SK-N-SH (cell line): ENCODE results near the gene PIP5K1C. TPM values are rescaled to one million over a fixed set of nuclear protein-coding genes. Genes with fewer than 3 reads are reported as not detected.
"Not testable (repeated sequence)": the region's sequence is repeated elsewhere in the genome, so short reads cannot be mapped to it uniquely, and the experiment has no call there.

Experiments used
- CTCF ChIA-PET: fragments of 300-600, 350-600 bp; formaldehyde crosslinking; extraction: SDS; loops from one replicate; lab custom pipeline; 2021; lab: Yijun Ruan, JAX
- POLR2A ChIA-PET: fragments of 350-600 bp; sonication (Branson Sonifier 250); formaldehyde crosslinking; extraction: SDS; loops from one replicate; lab custom pipeline; 2020; ENCODE audit warnings: antibody characterized with exemption, inconsistent platforms; lab: Yijun Ruan, JAX
- DNase-seq: peaks from one replicate; pipeline ENCODE4 v3.0.0; 2012
- H2AFZ ChIP-seq: fragments of 200-600 bp; sonication (generic); 2 replicates; pipeline ENCODE4 v1.8.1; 2016; ENCODE audit warnings: antibody characterized with exemption, mild to moderate bottlenecking, low read depth
- H3F3A ChIP-seq: fragments of 200-600 bp; sonication (generic); replicated peaks from 2 replicates; pipeline ENCODE3; 2016; ENCODE audit warnings: antibody characterized with exemption, mild to moderate bottlenecking; ENCODE audit not compliant: insufficient read depth
- H3K27ac ChIP-seq, 2 experiments: fragments of 200-500 bp in 1 of 2; fragments of 200-600 bp in 1 of 2; sonication (Bioruptor generic) in 1 of 2; sonication (generic), shearing (Covaris generic) in 1 of 2; 2 replicates each; pipeline versions ENCODE4 v1.5.1 to v1.6.1; 2014 to 2016; ENCODE audit warnings: low read depth in 2 of 2, inconsistent platforms in 1 of 2, low read length in 1 of 2, mild to moderate bottlenecking in 1 of 2, mixed read lengths in 1 of 2
- H3K27me3 ChIP-seq: fragments of 200-600 bp; sonication (generic), shearing (Covaris generic); 2 replicates; pipeline ENCODE4 v1.6.1; 2016; ENCODE audit warnings: mixed run types; ENCODE audit not compliant: insufficient read depth
- H3K36me3 ChIP-seq, 2 experiments: fragments of 200-500 bp in 1 of 2; fragments of 200-600 bp in 1 of 2; sonication (Bioruptor generic) in 1 of 2; sonication (generic) in 1 of 2; replicated peaks in 1 of 2; 2 replicates each; pipeline versions ENCODE3 to v1.5.1; 2014 to 2016; ENCODE audit warnings: low read length in 1 of 2, mild to moderate bottlenecking in 1 of 2; ENCODE audit not compliant: insufficient read depth in 2 of 2, control insufficient read depth in 1 of 2
- H3K4me1 ChIP-seq, 2 experiments: fragments of 200-500 bp in 1 of 2; fragments of 200-600 bp in 1 of 2; sonication (Bioruptor generic) in 1 of 2; sonication (generic), shearing (Covaris generic) in 1 of 2; 2 replicates each; pipeline versions ENCODE4 v1.5.1 to v1.6.1; 2014 to 2016; ENCODE audit warnings: low read depth in 1 of 2, low read length in 1 of 2, mixed run types in 1 of 2; ENCODE audit not compliant: insufficient read depth in 2 of 2, control insufficient read depth in 1 of 2
- H3K4me2 ChIP-seq: fragments of 200-600 bp; sonication (generic), shearing (Covaris generic); 2 replicates; pipeline ENCODE4 v1.6.1; 2017; ENCODE audit warnings: mixed run types
- H3K4me3 ChIP-seq, 2 experiments: fragments of 200-500 bp in 1 of 2; fragments of 200-600 bp in 1 of 2; sonication (Bioruptor generic) in 1 of 2; sonication (generic), shearing (Covaris generic) in 1 of 2; 2 replicates each; pipeline versions ENCODE4 v1.5.1 to v1.8.1; 2014 to 2016; ENCODE audit warnings: low read depth in 2 of 2, inconsistent platforms in 1 of 2, low read length in 1 of 2, mild to moderate bottlenecking in 1 of 2, mixed read lengths in 1 of 2, moderate library complexity in 1 of 2
- H3K79me2 ChIP-seq: fragments of 200-600 bp; sonication (generic); 2 replicates; pipeline ENCODE4 v1.8.1; 2017; ENCODE audit warnings: mild to moderate bottlenecking; ENCODE audit not compliant: insufficient read depth
- H3K9ac ChIP-seq: fragments of 200-600 bp; sonication (generic); 2 replicates; pipeline ENCODE4 v1.6.1; 2017; ENCODE audit warnings: mixed run types
- H3K9me2 ChIP-seq: fragments of 200-600 bp; sonication (generic); 2 replicates; pipeline ENCODE4 v1.6.1; 2017; ENCODE audit warnings: mixed run types
- H3K9me3 ChIP-seq: fragments of 200-600 bp; sonication (generic); 2 replicates; pipeline ENCODE4 v1.6.1; 2017; ENCODE audit warnings: mixed run types, mild to moderate bottlenecking, moderate library complexity
- H4K20me1 ChIP-seq: fragments of 200-600 bp; sonication (generic); 2 replicates; pipeline ENCODE4 v1.6.1; 2017; ENCODE audit warnings: mild to moderate bottlenecking, mixed run types; ENCODE audit not compliant: insufficient read depth
- CTCF ChIP-seq: fragments of 200-600 bp; sonication (generic); IDR thresholded peaks from 2 replicates; pipeline ENCODE4 v1.6.1; 2017; ENCODE audit warnings: antibody characterized with exemption, mild to moderate bottlenecking, moderate library complexity
- POLR2AphosphoS5 ChIP-seq: IDR thresholded peaks from 2 replicates; pipeline ENCODE4 v1.6.1; 2012; ENCODE audit warnings: low read depth, low read length
- WGBS: methylation state at CpG from one replicate; pipeline ENCODE4 v1.1.6; 2017; ENCODE audit warnings: low lambda C conversion rate; 5-methylcytosine and 5-hydroxymethylcytosine counted together
- polyA plus RNA-seq, 3 experiments: library from polyadenylated mRNA; depleted of rRNA; stranded (reverse); fragments of >200 nt; gene quantifications; 2 replicates each; pipeline ENCODE4 v1.2.3, GENCODE V29; 2012

Gene PIP5K1C
- polyA plus RNA-seq, 1 of the 3 experiments (the other 2 are of a cell fraction): 12.3 TPM

- POLR2A ChIA-PET: no interaction called here
- H3K4me1 ChIP-seq: peaks cover 4 to 7% of the 10 kb centered on the region in 2 experiments; a peak in 2 of 4 replicates
These were observed 114.8 kb downstream of the PIP5K1C start, which contains the start of gene GIPC3 for GRCh38 chr19:3585301-3586126. GIPC3 (plus strand) TSS chr19:3585478; CDS start chr19:3585598, 120 bp downstream.

GRCh38 chr19:3584036-3584802 is 116.0 kb downstream of the PIP5K1C start:
- H3K36me3 ChIP-seq, H3K27ac ChIP-seq, H4K20me1 ChIP-seq, H3K79me2 ChIP-seq, DNase-seq, H3K4me3 ChIP-seq, H3K9me3 ChIP-seq, H3K27me3 ChIP-seq, H3K4me1 ChIP-seq, H3K4me2 ChIP-seq, H3K9ac ChIP-seq, POLR2A ChIA-PET, H2AFZ ChIP-seq, H3K9me2 ChIP-seq: not testable (repeated sequence)
- CTCF ChIA-PET: interaction anchor here (0.9 to 3.5 kb wide), 10 partner anchors 9 to 135 kb away, joined by 3 to 49 read pairs (median 7); partner anchors contain the start of gene HMG20B
- peaks cover 20% of the 10 kb centered on the region for H3F3A ChIP-seq
- WGBS: 91% methylated on average over 13 of the region's 15 CpGs

More at GRCh38 chr19:3585301-3586126, 114.8 kb downstream of the PIP5K1C start, which contains the start of gene GIPC3:
- H4K20me1 ChIP-seq: no peaks in the 10 kb centered on the region
- 3% methylated on average over 31 of the region's 84 CpGs for WGBS
- no peaks in the 10 kb centered on the region for H3K9me3 ChIP-seq
- H3K4me2 ChIP-seq: 0 out of 2 replicates have a peak within 1 kb of the TSS, but pooled peaks have one; percentile 60
- H3K27ac ChIP-seq: no peak within 1 kb of the TSS
- peak within 1 kb of the TSS in 1 of 2 experiments; percentile 26; a peak in 3 of 4 replicates for H3K4me3 ChIP-seq
- H2AFZ ChIP-seq: peak within 1 kb of the TSS; percentile 65; the same call in 1 of the 2 replicates
- H3K9ac ChIP-seq: no peak within 1 kb of the TSS
- no peaks in the 10 kb centered on the region for H3K27me3 ChIP-seq
- TF ChIP-seq CTCF (no peak), POLR2AphosphoS5 (no peak)
- peaks cover 9% of the 10 kb centered on the region for H3F3A ChIP-seq
- no peaks in the 10 kb centered on the region for H3K36me3 ChIP-seq
- CTCF ChIA-PET: interaction anchor here (0.6 to 3.5 kb wide), 28 partner anchors 10 to 359 kb away, joined by 3 to 49 read pairs (median 5); partner anchors contain the start of gene HMG20B
- no peaks in the 10 kb centered on the region for H3K79me2 ChIP-seq
- H3K9me2 ChIP-seq: no peaks in the 10 kb centered on the region
- DNase-seq: peak; percentile 73

- H3K27ac ChIP-seq, H3K79me2 ChIP-seq, DNase-seq, H3K36me3 ChIP-seq, H3K4me3 ChIP-seq, H3K27me3 ChIP-seq, H4K20me1 ChIP-seq, H3K9ac ChIP-seq, H3K9me2 ChIP-seq, H2AFZ ChIP-seq, H3K9me3 ChIP-seq, H3K4me2 ChIP-seq, H3K4me1 ChIP-seq, POLR2A ChIA-PET: not testable (repeated sequence)
- CTCF ChIA-PET: interaction anchor here (1.8 kb wide), 1 partner anchor 14 kb away, joined by 4 read pairs; no protein-coding TSS in a partner anchor
- peaks cover 22% of the 10 kb centered on the region for H3F3A ChIP-seq
- WGBS: 100% methylated on average over 2 of the region's 4 CpGs
These were observed 118.5 kb downstream of the PIP5K1C start for GRCh38 chr19:3581792-3582191.

Other genes with a start within 250 kb of the PIP5K1C start
- 0.12 TPM in 1 of 2 replicates, not detected in the other for gene SMIM24, start 219.9 kb downstream of the PIP5K1C start, polyA plus RNA-seq (2012; rRNA removed)
- gene SMIM44, start 217.0 kb downstream of the PIP5K1C start, polyA plus RNA-seq (2012; rRNA removed): not detected in 2 replicates
- 14.3 and 14.5 TPM in 2 replicates for gene DOHH, start 199.8 kb downstream of the PIP5K1C start, polyA plus RNA-seq (2012; rRNA removed)
- 27.1 and 36.3 TPM in 2 replicates for gene FZR1, start 194.2 kb downstream of the PIP5K1C start, polyA plus RNA-seq (2012; rRNA removed)
- gene TEKTIP1, start 161.3 kb downstream of the PIP5K1C start, polyA plus RNA-seq (2012; rRNA removed): 0.12 TPM in 1 of 2 replicates, not detected in the other
- gene MFSD12, start 142.9 kb downstream of the PIP5K1C start, polyA plus RNA-seq (2012; rRNA removed): 45.9 and 53.3 TPM in 2 replicates
- gene HMG20B, start 127.5 kb downstream of the PIP5K1C start, polyA plus RNA-seq (2012; rRNA removed): 88.2 and 92.0 TPM in 2 replicates
- gene GIPC3, start 115.0 kb downstream of the PIP5K1C start, polyA plus RNA-seq (2012; rRNA removed): 0.20 and 0.26 TPM in 2 replicates
- 0.78 and 0.92 TPM in 2 replicates for gene TBXA2R, start 93.6 kb downstream of the PIP5K1C start, polyA plus RNA-seq (2012; rRNA removed)
- gene CACTIN, start 73.7 kb downstream of the PIP5K1C start, polyA plus RNA-seq (2012; rRNA removed): 27.8 and 36.4 TPM in 2 replicates
- 0.24 and 0.36 TPM in 2 replicates for gene TJP3, start 7.9 kb upstream of the PIP5K1C start, polyA plus RNA-seq (2012; rRNA removed)
- 10.6 and 13.0 TPM in 2 replicates for gene APBA3, start 61.2 kb upstream of the PIP5K1C start, polyA plus RNA-seq (2012; rRNA removed)
- 103 and 125 TPM in 2 replicates for gene MRPL54, start 62.2 kb upstream of the PIP5K1C start, polyA plus RNA-seq (2012; rRNA removed)
- not detected in 2 replicates for gene RAX2, start 71.8 kb upstream of the PIP5K1C start, polyA plus RNA-seq (2012; rRNA removed)
- not detected in 2 replicates for gene MATK, start 85.9 kb upstream of the PIP5K1C start, polyA plus RNA-seq (2012; rRNA removed)
- 0.18 and 0.44 TPM in 2 replicates for gene ZFR2, start 168.6 kb upstream of the PIP5K1C start, polyA plus RNA-seq (2012; rRNA removed)
- gene ATCAY, start 180.2 kb upstream of the PIP5K1C start, polyA plus RNA-seq (2012; rRNA removed): 0.84 and 1.2 TPM in 2 replicates
- gene NMRK2, start 232.6 kb upstream of the PIP5K1C start, polyA plus RNA-seq (2012; rRNA removed): not detected in 2 replicates